ENCODE data around the gene ARID1A. TPM values are rescaled to one million over a fixed set of nuclear protein-coding genes. Genes with fewer than 3 reads are reported as not detected.

ARID1A gene
- total and polyA plus RNA-seq, 9 of the 15 experiments (the other 6 are each of a cell fraction or from before 2014, with no cell fraction given), result 8.3 to 88.3 (median 22.5) TPM

- TF ChIP-seq E2F8 (IDR thresholded peaks at IDR 0.05; ENCODE audit: low read depth, partially characterized antibody), result peak; percentile 77
- TF ChIP-seq, protein P1, sequence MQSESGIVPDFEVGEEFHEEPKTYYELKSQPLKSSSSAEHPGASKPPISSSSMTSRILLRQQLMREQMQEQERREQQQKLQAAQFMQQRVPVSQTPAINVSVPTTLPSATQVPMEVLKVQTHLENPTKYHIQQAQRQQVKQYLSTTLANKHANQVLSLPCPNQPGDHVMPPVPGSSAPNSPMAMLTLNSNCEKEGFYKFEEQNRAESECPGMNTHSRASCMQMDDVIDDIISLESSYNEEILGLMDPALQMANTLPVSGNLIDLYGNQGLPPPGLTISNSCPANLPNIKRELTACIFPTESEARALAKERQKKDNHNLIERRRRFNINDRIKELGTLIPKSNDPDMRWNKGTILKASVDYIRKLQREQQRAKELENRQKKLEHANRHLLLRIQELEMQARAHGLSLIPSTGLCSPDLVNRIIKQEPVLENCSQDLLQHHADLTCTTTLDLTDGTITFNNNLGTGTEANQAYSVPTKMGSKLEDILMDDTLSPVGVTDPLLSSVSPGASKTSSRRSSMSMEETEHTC (IDR thresholded peaks at IDR 0.05), result peak; percentile 9; the same call in 1 of the 2 replicates
- peak; percentile 84 to 98 (median 95) for TF ChIP-seq YY1 (IDR thresholded peaks at IDR 0.05; ENCODE audit: borderline replicate concordance in 1 of 3, control insufficient read depth in 1 of 3, extremely low read depth in 1 of 3, insufficient read depth in 3 of 3, insufficient read length in 1 of 3, insufficient replicate concordance in 2 of 3, low read depth in 1 of 3, low read length in 2 of 3)
- peak; percentile 95 for TF ChIP-seq GATAD2A (IDR thresholded peaks at IDR 0.05)
- peak; percentile 98 for TF ChIP-seq FOXP1 (CRISPR knock-in tag; IDR thresholded peaks at IDR 0.05)
- TF ChIP-seq MYNN (IDR thresholded peaks at IDR 0.05), result peak; percentile 72; the same call in 1 of the 2 replicates
- TF ChIP-seq MYNN (CRISPR knock-in tag; IDR thresholded peaks at IDR 0.05), result no peak
- no peak for TF ChIP-seq SFPQ (IDR thresholded peaks at IDR 0.05; ENCODE audit: low read depth, low read length)
- TF ChIP-seq THRAP3 (IDR thresholded peaks at IDR 0.05; ENCODE audit: borderline replicate concordance), result peak; percentile 93; the same call in 1 of the 2 replicates
- no peak for TF ChIP-seq ZNF717 (CRISPR knock-in tag; IDR thresholded peaks at IDR 0.05)
- TF ChIP-seq C11orf30 (IDR thresholded peaks at IDR 0.05; ENCODE audit: low read depth), result peak; percentile 53; the same call in 1 of the 2 replicates
- TF ChIP-seq MAFK (IDR thresholded peaks at IDR 0.05; ENCODE audit: low read length), result peak; percentile 47; the same call in 1 of the 2 replicates
- peak; percentile 62 to 68 for TF ChIP-seq RAD21 (CRISPR knock-in tag; conservative IDR thresholded peaks at IDR 0.05 in 1 of 2, IDR thresholded peaks at IDR 0.05 in 1 of 2)
- no peak for TF ChIP-seq ZNF174 (CRISPR knock-in tag; IDR thresholded peaks at IDR 0.05)
- TF ChIP-seq ZNF408 (CRISPR knock-in tag; IDR thresholded peaks at IDR 0.05; ENCODE audit: low read depth), result no peak
- TF ChIP-seq NR3C1 (CRISPR knock-in tag; IDR thresholded peaks at IDR 0.05), result peak; percentile 87
- TF ChIP-seq CEBPB (tag; IDR thresholded peaks at IDR 0.05), result no peak
- TF ChIP-seq KDM1A (IDR thresholded peaks at IDR 0.05), result peak in 1 of 2 experiments; percentile 97; a peak in 2 of 4 replicates
- TF ChIP-seq TGIF2 (CRISPR knock-in tag; IDR thresholded peaks at IDR 0.05), result no peak; the same call in 1 of the 2 replicates
- no peak for TF ChIP-seq MCM2 (IDR thresholded peaks at IDR 0.05; ENCODE audit: low read depth)
- no peak for TF ChIP-seq ZNF253 (CRISPR knock-in tag; conservative IDR thresholded peaks at IDR 0.05)
- TF ChIP-seq EP400 (IDR thresholded peaks at IDR 0.05), result peak; percentile 97
- TF ChIP-seq SRF (CRISPR knock-in tag; IDR thresholded peaks at IDR 0.05), result peak; percentile 12 to 78; a peak in 3 of 4 replicates
These were observed at the start of gene ARID1A (continued) for GRCh38 chr1:26695356-26696118.

Data from K562 (cell line).